ENCODE data around the gene PLLP. TPM values are rescaled to one million over a fixed set of nuclear protein-coding genes. Genes with fewer than 3 reads are reported as not detected.

PLLP gene
- total RNA-seq, 4 donors from 2014 or later, result 0.51 to 3.0 (median 2.2) TPM

DNA sequence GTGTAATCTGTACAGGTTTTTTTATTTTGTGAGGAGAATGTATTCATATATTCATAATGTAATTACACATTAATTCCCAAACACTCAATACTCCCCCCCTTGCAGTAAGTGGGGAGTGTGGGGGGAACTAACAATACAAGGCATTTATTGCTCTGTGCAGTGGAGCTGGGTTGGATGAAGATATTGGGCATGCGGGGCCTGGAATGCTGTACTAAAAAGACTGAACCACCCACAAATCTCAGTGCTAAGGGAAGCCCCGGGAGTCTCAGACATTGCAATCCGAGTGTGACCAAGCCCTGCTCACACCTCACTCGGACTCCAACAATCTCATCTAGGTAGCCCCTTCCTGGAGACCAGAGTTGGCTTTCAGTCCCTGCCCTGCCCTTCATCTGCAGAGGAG lies 6.0 kb downstream of the PLLP start:
- TF ChIP-seq, protein P1, sequence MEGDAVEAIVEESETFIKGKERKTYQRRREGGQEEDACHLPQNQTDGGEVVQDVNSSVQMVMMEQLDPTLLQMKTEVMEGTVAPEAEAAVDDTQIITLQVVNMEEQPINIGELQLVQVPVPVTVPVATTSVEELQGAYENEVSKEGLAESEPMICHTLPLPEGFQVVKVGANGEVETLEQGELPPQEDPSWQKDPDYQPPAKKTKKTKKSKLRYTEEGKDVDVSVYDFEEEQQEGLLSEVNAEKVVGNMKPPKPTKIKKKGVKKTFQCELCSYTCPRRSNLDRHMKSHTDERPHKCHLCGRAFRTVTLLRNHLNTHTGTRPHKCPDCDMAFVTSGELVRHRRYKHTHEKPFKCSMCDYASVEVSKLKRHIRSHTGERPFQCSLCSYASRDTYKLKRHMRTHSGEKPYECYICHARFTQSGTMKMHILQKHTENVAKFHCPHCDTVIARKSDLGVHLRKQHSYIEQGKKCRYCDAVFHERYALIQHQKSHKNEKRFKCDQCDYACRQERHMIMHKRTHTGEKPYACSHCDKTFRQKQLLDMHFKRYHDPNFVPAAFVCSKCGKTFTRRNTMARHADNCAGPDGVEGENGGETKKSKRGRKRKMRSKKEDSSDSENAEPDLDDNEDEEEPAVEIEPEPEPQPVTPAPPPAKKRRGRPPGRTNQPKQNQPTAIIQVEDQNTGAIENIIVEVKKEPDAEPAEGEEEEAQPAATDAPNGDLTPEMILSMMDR (IDR thresholded peaks at IDR 0.05; ENCODE audit: low read depth), result no peak

DNA sequence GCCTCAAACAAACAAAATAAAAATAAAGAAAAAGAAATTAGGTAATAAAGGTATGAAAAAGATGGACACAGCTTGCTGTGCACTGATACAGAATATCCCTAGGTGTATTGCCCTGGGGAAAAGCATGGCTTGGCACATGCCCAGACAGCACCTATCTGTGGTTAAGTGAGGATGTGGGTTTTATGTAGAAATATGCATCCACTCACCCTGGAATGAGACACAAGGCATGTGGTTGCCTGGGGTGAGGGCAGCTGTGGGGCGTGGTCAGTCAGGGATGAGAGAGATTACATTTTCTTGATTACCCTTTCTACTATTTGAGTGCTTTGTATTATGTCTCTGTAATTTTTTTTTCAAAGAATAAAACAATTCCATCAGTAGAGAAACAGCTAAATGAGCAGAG lies 6.9 kb downstream of the PLLP start:
- TF ChIP-seq, protein P1 (IDR thresholded peaks at IDR 0.05; ENCODE audit: low read depth), result no peak

DNA sequence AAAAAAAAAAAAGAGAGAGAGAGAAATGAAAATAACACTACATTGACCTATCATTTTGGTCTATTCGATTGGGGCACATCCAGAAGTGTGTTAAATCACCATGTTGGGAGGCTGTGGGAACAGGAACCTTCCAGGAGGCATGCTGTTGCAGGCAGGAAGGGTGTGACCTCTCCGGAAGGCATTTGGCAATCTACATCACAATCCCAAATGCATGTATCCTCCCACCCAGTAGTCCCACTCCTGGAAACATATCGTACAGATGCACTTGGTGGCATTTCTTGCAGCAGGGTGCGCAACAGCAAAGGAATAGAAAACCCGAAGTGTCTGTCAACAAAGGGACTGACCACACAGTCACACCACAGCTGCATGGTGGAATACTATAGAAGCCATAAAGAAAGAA lies 7.9 kb downstream of the PLLP start:
- TF ChIP-seq, protein P1 (IDR thresholded peaks at IDR 0.05; ENCODE audit: low read depth), result no peak

DNA sequence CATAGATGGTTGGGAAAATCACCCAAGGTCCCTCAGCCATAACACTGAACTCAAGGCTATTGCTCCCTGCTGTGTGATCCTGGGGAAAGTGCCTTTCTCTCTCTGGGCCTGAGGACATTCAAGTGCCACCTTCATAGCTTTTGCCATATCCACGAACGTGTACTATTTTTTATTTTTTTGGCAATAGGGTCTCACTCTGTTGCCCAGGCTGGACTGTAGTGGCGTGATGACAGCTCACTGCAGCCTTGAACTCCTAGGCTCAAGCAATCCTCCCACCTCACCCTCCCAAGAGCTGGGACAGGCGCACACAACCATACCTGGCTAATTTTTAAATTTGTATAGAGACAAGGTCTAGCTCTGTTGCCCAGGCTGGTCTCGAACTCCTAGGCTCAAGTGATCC lies 10.6 kb downstream of the PLLP start:
- TF ChIP-seq, protein P1 (IDR thresholded peaks at IDR 0.05; ENCODE audit: low read depth), result no peak

DNA sequence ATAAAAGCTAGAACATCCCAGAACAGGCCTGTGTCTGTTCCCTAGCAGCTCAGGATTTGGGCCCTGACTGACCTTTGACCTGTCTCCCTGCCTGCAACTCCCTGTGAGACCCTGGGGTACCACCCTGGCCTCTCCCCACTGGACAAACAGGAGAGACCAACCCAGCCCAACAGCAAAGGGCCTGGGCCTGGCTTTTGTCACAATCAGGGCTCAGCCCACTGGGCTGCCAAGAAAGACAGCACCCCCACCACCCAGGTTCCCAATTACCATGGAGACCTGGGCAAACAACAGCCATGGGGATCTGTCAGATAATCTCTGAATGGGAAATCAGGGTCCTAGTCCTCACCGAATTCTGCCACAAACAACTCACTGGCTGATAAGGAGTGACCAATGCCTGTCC lies 11.1 kb downstream of the PLLP start:
- TF ChIP-seq, protein P1 (IDR thresholded peaks at IDR 0.05; ENCODE audit: low read depth), result no peak

DNA sequence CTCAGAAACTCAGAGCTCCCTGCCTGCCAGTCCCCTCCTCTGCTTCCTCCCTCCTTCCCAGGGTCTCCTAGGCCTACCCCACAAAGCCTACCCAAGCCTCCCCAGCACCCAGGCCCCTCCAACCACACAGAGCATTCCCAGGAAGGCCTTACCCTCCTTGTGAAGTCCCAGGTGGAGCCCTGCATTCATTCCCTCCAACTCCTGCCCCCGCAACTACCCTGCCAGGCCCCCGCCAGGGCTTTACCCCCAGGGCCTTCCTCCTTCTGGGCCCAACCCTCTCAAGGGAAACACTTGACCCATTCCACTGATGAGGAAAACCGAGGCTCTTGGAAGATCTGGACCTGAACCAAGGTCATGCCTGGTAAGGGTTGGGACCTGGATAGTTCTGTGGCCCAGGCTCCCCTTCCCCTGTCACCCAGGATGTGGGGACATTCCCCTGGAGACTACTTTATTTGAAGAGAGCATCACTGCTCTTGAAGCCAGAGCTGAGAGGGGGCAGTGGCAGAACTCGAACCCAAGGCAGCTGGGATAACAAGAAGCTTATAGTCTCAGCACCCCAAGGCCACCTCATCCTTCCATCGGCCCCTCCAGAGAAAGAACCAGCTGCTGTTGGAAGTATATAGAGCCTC lies 12.5 kb downstream of the PLLP start:
- TF ChIP-seq, protein P1 (IDR thresholded peaks at IDR 0.05; ENCODE audit: low read depth), result no peak

DNA sequence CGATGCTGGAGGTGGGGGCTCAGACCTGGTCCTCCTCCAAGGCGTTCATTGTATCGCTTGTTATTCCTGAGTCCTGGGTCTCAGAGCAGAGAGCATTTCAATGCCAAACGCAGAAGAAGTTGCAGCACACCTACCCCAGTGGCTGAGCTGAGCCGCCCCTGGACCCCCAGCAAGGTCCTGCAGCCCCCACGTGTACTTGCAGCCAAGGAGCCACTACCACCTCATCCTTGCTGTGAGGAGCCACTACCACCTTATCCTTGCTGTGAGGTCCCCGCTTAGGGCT lies 13.5 kb downstream of the PLLP start:
- TF ChIP-seq, protein P1 (IDR thresholded peaks at IDR 0.05; ENCODE audit: low read depth), result no peak

Data from subcutaneous adipose tissue (tissue), 4 donors.